Calu3 (cell line): Measurements from ENCODE around the gene NRIP3. TPM values are rescaled to one million over a fixed set of nuclear protein-coding genes. Genes with fewer than 3 reads are reported as not detected.

Experiments used
- BruUV-seq: library from RNA; stranded (reverse); fragments of 400-500 nt; replicated peaks from 2 replicates; lab custom pipeline; 2021; lab: Mats Ljungman, UMichigan
- CTCF ChIA-PET: fragments of 300-600 bp; sonication (Branson Sonifier 250); formaldehyde crosslinking; loops from one replicate; lab custom pipeline; 2022; ENCODE audit warnings: antibody characterized with exemption; lab: Charles Lee
- DNase-seq: peaks from one replicate; pipeline ENCODE4 v3.0.0; 2022
- H3K27ac Mint-ChIP-seq: one replicate; pipeline ENCODE4 v1.8.0; 2022; ENCODE audit warnings: mixed read lengths; ENCODE audit not compliant: unreplicated experiment
- H3K27me3 Mint-ChIP-seq: one replicate; pipeline ENCODE4 v1.8.0; 2022; ENCODE audit warnings: mixed read lengths; ENCODE audit not compliant: unreplicated experiment
- H3K36me3 Mint-ChIP-seq: one replicate; pipeline ENCODE4 v1.8.0; 2022; ENCODE audit warnings: mild to moderate bottlenecking, moderate library complexity, mixed read lengths; ENCODE audit not compliant: insufficient read depth, unreplicated experiment
- H3K4me1 Mint-ChIP-seq: one replicate; pipeline ENCODE4 v1.8.0; 2022; ENCODE audit warnings: mild to moderate bottlenecking, low read depth, mixed read lengths; ENCODE audit not compliant: unreplicated experiment
- H3K4me3 Mint-ChIP-seq: one replicate; pipeline ENCODE4 v1.8.0; 2022; ENCODE audit warnings: mild to moderate bottlenecking, low read depth, moderate library complexity, mixed read lengths; ENCODE audit not compliant: unreplicated experiment
- H3K9me3 Mint-ChIP-seq: one replicate; pipeline ENCODE4 v1.8.0; 2022; ENCODE audit warnings: low read depth, mixed read lengths; ENCODE audit not compliant: unreplicated experiment
- CTCF ChIP-seq: fragments of 200-600 bp; IDR thresholded peaks from one replicate; pipeline ENCODE4 v1.8.0; 2022; ENCODE audit warnings: antibody characterized with exemption; ENCODE audit not compliant: unreplicated experiment
- intact Hi-C: fragments of 100-400 bp; cut with micrococcal nuclease; formaldehyde crosslinking; loops from one replicate; pipeline ENCODE4 v1.10.0; 2022; ENCODE audit not compliant: unreplicated experiment
- total RNA-seq: library from RNA; stranded (reverse); gene quantifications from 2 replicates; pipeline ENCODE4 v1.2.3, GENCODE V29; 2022

The NRIP3 gene
- total RNA-seq, 1 experiment from 2014 or later: 0.83 TPM

- intact Hi-C loops: no loop called here
- peaks cover 37% of the 10 kb centered on the region for H3K27me3 Mint-ChIP-seq
- CTCF ChIA-PET: interaction anchor here (0.6 kb wide), 1 partner anchor 1067 kb away, joined by 3 read pairs; no protein-coding TSS in a partner anchor
- no peaks in the 10 kb centered on the region for H3K9me3 Mint-ChIP-seq
- no peaks in the 10 kb centered on the region for H3K36me3 Mint-ChIP-seq
- H3K27ac Mint-ChIP-seq: no peak overlapping the region
- no TSS peak for BruUV-seq
- H3K4me3 Mint-ChIP-seq: no peak overlapping the region
- no peak for DNase-seq
- no peak for TF ChIP-seq CTCF
- H3K4me1 Mint-ChIP-seq: no peaks in the 10 kb centered on the region
These were observed 42.7 kb upstream of the NRIP3 start for GRCh38 chr11:9046481-9046880.

- Mint-ChIP-seq H3K27me3 (peaks cover 17% of the 10 kb centered on the region), H3K4me1 (no peaks in the 10 kb centered on the region), H3K4me3 (no peak overlapping the region), H3K9me3 (no peaks in the 10 kb centered on the region), H3K27ac (no peak overlapping the region), H3K36me3 (no peaks in the 10 kb centered on the region)
- intact Hi-C loops: no loop called here
- DNase-seq: no peak
- CTCF ChIA-PET: no interaction called here
- BruUV-seq: no TSS peak
- TF ChIP-seq CTCF: no peak
These were observed 38.7 kb upstream of the NRIP3 start for GRCh38 chr11:9042488-9042887.

- H3K9me3 Mint-ChIP-seq: no peaks in the 10 kb centered on the region
- no peak overlapping the region for H3K4me3 Mint-ChIP-seq
- CTCF ChIA-PET: interaction anchor here (0.5 kb wide), 1 partner anchor 58 kb away, joined by 4 read pairs; no protein-coding TSS in a partner anchor
- no peak for DNase-seq
- no peaks in the 10 kb centered on the region for H3K36me3 Mint-ChIP-seq
- H3K27ac Mint-ChIP-seq: no peak overlapping the region
- no peak for TF ChIP-seq CTCF
- no peaks in the 10 kb centered on the region for H3K4me1 Mint-ChIP-seq
- no TSS peak for BruUV-seq
- intact Hi-C loops: no loop called here
- peaks cover 14% of the 10 kb centered on the region for H3K27me3 Mint-ChIP-seq
These were observed 37.9 kb upstream of the NRIP3 start for GRCh38 chr11:9041747-9042146.

GRCh38 chr11:9040410-9040809, 36.6 kb upstream of the NRIP3 start:
- Mint-ChIP-seq H3K4me1 (no peaks in the 10 kb centered on the region), H3K27me3 (peaks cover 14% of the 10 kb centered on the region), H3K36me3 (no peaks in the 10 kb centered on the region), H3K27ac (no peak overlapping the region), H3K9me3 (no peaks in the 10 kb centered on the region), H3K4me3 (no peak overlapping the region)
- no peak for TF ChIP-seq CTCF
- intact Hi-C loops: no loop called here
- CTCF ChIA-PET: no interaction called here
- BruUV-seq: no TSS peak
- DNase-seq: no peak
